SJCRH30 (cell line): ENCODE results near the gene NLK. TPM values are rescaled to one million over a fixed set of nuclear protein-coding genes. Genes with fewer than 3 reads are reported as not detected.
"Not testable (repeated sequence)": the region's sequence is repeated elsewhere in the genome, so short reads cannot be mapped to it uniquely, and the experiment has no call there.

Experiments used
- DNase-seq, 2 experiments: peaks; one replicate each; pipeline ENCODE4 v3.0.0-alpha.2; 2015 to 2020
- H3K27ac ChIP-seq: fragments of 250-450 bp; sonication (Bioruptor Pico); 2 replicates; pipeline ENCODE4 v1.5.1; 2020; ENCODE audit warnings: mild to moderate bottlenecking, moderate library complexity
- H3K27me3 ChIP-seq: fragments of 250-450 bp; sonication (Bioruptor Pico); 2 replicates; pipeline ENCODE4 v1.5.1; 2020; ENCODE audit warnings: mild to moderate bottlenecking, moderate library complexity
- H3K36me3 ChIP-seq: fragments of 250-450 bp; sonication (Bioruptor Pico); 2 replicates; pipeline ENCODE4 v1.5.1; 2020; ENCODE audit warnings: mild to moderate bottlenecking, moderate library complexity
- H3K4me1 ChIP-seq: fragments of 250-450 bp; sonication (Bioruptor Pico); 2 replicates; pipeline ENCODE4 v1.5.1; 2020; ENCODE audit warnings: mild to moderate bottlenecking, moderate library complexity
- H3K4me3 ChIP-seq: fragments of 250-450 bp; sonication (Bioruptor Pico); 2 replicates; pipeline ENCODE4 v1.5.1; 2020; ENCODE audit warnings: mild to moderate bottlenecking, moderate library complexity
- H3K9me3 ChIP-seq: fragments of 250-450 bp; sonication (Bioruptor Pico); replicated peaks from 2 replicates; pipeline ENCODE4 v1.5.1; 2020; ENCODE audit warnings: mild to moderate bottlenecking, moderate library complexity
- total RNA-seq: library from RNA; depleted of rRNA; stranded (reverse); fragments of >200 nt; shearing (Covaris generic); gene quantifications from 2 replicates; pipeline ENCODE4 v1.2.3, GENCODE V29; 2014

The NLK gene
- total RNA-seq, 1 experiment from 2014 or later, result 27.8 TPM

GRCh38 chr17:28072936-28073533 lies 30.6 kb downstream of the NLK start:
- no peaks in the 10 kb centered on the region for H3K4me1 ChIP-seq
- no peaks in the 10 kb centered on the region for H3K27me3 ChIP-seq
- H3K4me3 ChIP-seq, result no peak overlapping the region
- peaks cover 9% of the 10 kb centered on the region for H3K9me3 ChIP-seq
- no peak overlapping the region for H3K27ac ChIP-seq
- DNase-seq, result no peak
- peaks cover 4% of the 10 kb centered on the region for H3K36me3 ChIP-seq

- Histone ChIP-seq H3K27ac (no peak overlapping the region), H3K4me3 (no peak overlapping the region), H3K27me3 (no peaks in the 10 kb centered on the region), H3K36me3 (peaks cover 4% of the 10 kb centered on the region), H3K4me1 (no peaks in the 10 kb centered on the region), H3K9me3 (peaks cover 9% of the 10 kb centered on the region)
- no peak for DNase-seq
These were observed 31.5 kb downstream of the NLK start for GRCh38 chr17:28074010-28074409.

- no peak for DNase-seq
- no peaks in the 10 kb centered on the region for H3K27me3 ChIP-seq
- H3K4me3 ChIP-seq, result no peak overlapping the region
- H3K27ac ChIP-seq, result no peak overlapping the region
- H3K36me3 ChIP-seq, result peaks cover 4% of the 10 kb centered on the region
- no peaks in the 10 kb centered on the region for H3K4me1 ChIP-seq
- H3K9me3 ChIP-seq, result peaks cover 6% of the 10 kb centered on the region
These were observed 33.7 kb downstream of the NLK start for GRCh38 chr17:28076144-28076543.

- not testable (repeated sequence) for H3K36me3 ChIP-seq, H3K9me3 ChIP-seq, H3K4me1 ChIP-seq, DNase-seq, H3K27me3 ChIP-seq, H3K27ac ChIP-seq, H3K4me3 ChIP-seq
These were observed 34.7 kb downstream of the NLK start for GRCh38 chr17:28077140-28077539.

- Histone ChIP-seq H3K36me3 (no peaks in the 10 kb centered on the region; the same call in 1 of the 2 replicates), H3K27ac (no peak overlapping the region), H3K9me3 (no peaks in the 10 kb centered on the region), H3K4me1 (no peaks in the 10 kb centered on the region), H3K4me3 (no peak overlapping the region), H3K27me3 (no peaks in the 10 kb centered on the region)
- DNase-seq, result no peak
These were observed 36.1 kb downstream of the NLK start for GRCh38 chr17:28078341-28079229.

GRCh38 chr17:28081467-28081866 lies 39.0 kb downstream of the NLK start:
- Histone ChIP-seq H3K4me1 (no peaks in the 10 kb centered on the region), H3K36me3 (no peaks in the 10 kb centered on the region; the same call in 1 of the 2 replicates), H3K27me3 (no peaks in the 10 kb centered on the region), H3K4me3 (no peak overlapping the region), H3K27ac (no peak overlapping the region), H3K9me3 (no peaks in the 10 kb centered on the region)
- no peak for DNase-seq

GRCh38 chr17:28085766-28086165 lies 43.3 kb downstream of the NLK start:
- DNase-seq, result no peak
- no peaks in the 10 kb centered on the region; the same call in 1 of the 2 replicates for H3K9me3 ChIP-seq
- no peaks in the 10 kb centered on the region for H3K27me3 ChIP-seq
- no peak overlapping the region for H3K27ac ChIP-seq
- no peaks in the 10 kb centered on the region for H3K36me3 ChIP-seq
- no peaks in the 10 kb centered on the region for H3K4me1 ChIP-seq
- H3K4me3 ChIP-seq, result no peak overlapping the region

GRCh38 chr17:28086519-28086918 lies 44.0 kb downstream of the NLK start:
- Histone ChIP-seq H3K9me3 (no peaks in the 10 kb centered on the region; the same call in 1 of the 2 replicates), H3K36me3 (no peaks in the 10 kb centered on the region), H3K27ac (no peak overlapping the region), H3K4me3 (no peak overlapping the region), H3K27me3 (no peaks in the 10 kb centered on the region), H3K4me1 (no peaks in the 10 kb centered on the region)
- DNase-seq, result no peak

GRCh38 chr17:28087743-28088142 lies 45.3 kb downstream of the NLK start:
- H3K4me3 ChIP-seq, result no peak overlapping the region
- no peak for DNase-seq
- no peaks in the 10 kb centered on the region for H3K36me3 ChIP-seq
- H3K4me1 ChIP-seq, result no peaks in the 10 kb centered on the region
- no peaks in the 10 kb centered on the region for H3K27me3 ChIP-seq
- no peak overlapping the region for H3K27ac ChIP-seq
- H3K9me3 ChIP-seq, result no peaks in the 10 kb centered on the region; the same call in 1 of the 2 replicates

- Histone ChIP-seq H3K9me3 (no peaks in the 10 kb centered on the region; the same call in 1 of the 2 replicates), H3K36me3 (no peaks in the 10 kb centered on the region), H3K27me3 (no peaks in the 10 kb centered on the region), H3K27ac (no peak overlapping the region), H3K4me3 (no peak overlapping the region), H3K4me1 (no peaks in the 10 kb centered on the region)
- no peak for DNase-seq
These were observed 48.1 kb downstream of the NLK start for GRCh38 chr17:28090551-28090950.

GRCh38 chr17:28092088-28092487 lies 49.6 kb downstream of the NLK start:
- H3K9me3 ChIP-seq, result no peaks in the 10 kb centered on the region; the same call in 1 of the 2 replicates
- no peak overlapping the region for H3K27ac ChIP-seq
- DNase-seq, result no peak
- H3K36me3 ChIP-seq, result no peaks in the 10 kb centered on the region
- H3K4me1 ChIP-seq, result no peaks in the 10 kb centered on the region
- H3K4me3 ChIP-seq, result no peak overlapping the region
- H3K27me3 ChIP-seq, result no peaks in the 10 kb centered on the region

- no peaks in the 10 kb centered on the region for H3K4me1 ChIP-seq
- H3K4me3 ChIP-seq, result no peak overlapping the region
- H3K27ac ChIP-seq, result no peak overlapping the region
- DNase-seq, result no peak
- H3K9me3 ChIP-seq, result no peaks in the 10 kb centered on the region
- no peaks in the 10 kb centered on the region for H3K36me3 ChIP-seq
- H3K27me3 ChIP-seq, result no peaks in the 10 kb centered on the region
These were observed 51.7 kb downstream of the NLK start for GRCh38 chr17:28093999-28094716.

- no peak for DNase-seq
- Histone ChIP-seq H3K27ac (no peak overlapping the region), H3K4me1 (no peaks in the 10 kb centered on the region), H3K9me3 (no peaks in the 10 kb centered on the region), H3K27me3 (no peaks in the 10 kb centered on the region), H3K4me3 (no peak overlapping the region), H3K36me3 (no peaks in the 10 kb centered on the region)
These were observed 54.3 kb downstream of the NLK start for GRCh38 chr17:28096756-28097155.

- Histone ChIP-seq H3K4me1 (no peaks in the 10 kb centered on the region), H3K9me3 (no peaks in the 10 kb centered on the region), H3K4me3 (no peak overlapping the region)
These were observed 54.8 kb downstream of the NLK start for GRCh38 chr17:28097254-28097653.

GRCh38 chr17:28097901-28098300 lies 55.4 kb downstream of the NLK start:
- no peak overlapping the region for H3K27ac ChIP-seq
- no peaks in the 10 kb centered on the region for H3K4me1 ChIP-seq
- no peaks in the 10 kb centered on the region for H3K27me3 ChIP-seq
- no peak for DNase-seq
- no peaks in the 10 kb centered on the region; the same call in 1 of the 2 replicates for H3K36me3 ChIP-seq
- no peaks in the 10 kb centered on the region for H3K9me3 ChIP-seq
- no peak overlapping the region for H3K4me3 ChIP-seq

More at GRCh38 chr17:28097254-28097653, 54.8 kb downstream of the NLK start:
- Histone ChIP-seq H3K27ac (no peak overlapping the region), H3K27me3 (no peaks in the 10 kb centered on the region), H3K36me3 (no peaks in the 10 kb centered on the region; the same call in 1 of the 2 replicates)
- no peak for DNase-seq
